H1 (cell line): ENCODE measurements around the gene RECK. TPM values are rescaled to one million over a fixed set of nuclear protein-coding genes. Genes with fewer than 3 reads are reported as not detected.
A peak's percentile ranks its signal among the peaks of the same experiment; 100 is the strongest.

ENCODE experiments used
- BACH1 ChIP-seq: IDR thresholded peaks from 2 replicates; pipeline ENCODE4 v1.6.1; 2012; ENCODE audit warnings: low read length, improper control_type of control experiment
- CBX8 ChIP-seq: fragments of 300-800, 300-1000 bp; sonication (generic); IDR thresholded peaks from 2 replicates; pipeline ENCODE4 v1.7.1; 2016; ENCODE audit warnings: low read depth, low read length, borderline replicate concordance
- CTBP2 ChIP-seq: IDR thresholded peaks from 2 replicates; pipeline ENCODE4 v1.7.0; 2011; ENCODE audit warnings: borderline replicate concordance, mild to moderate bottlenecking, moderate library complexity, mixed read lengths, low read length; ENCODE audit not compliant: insufficient read depth, insufficient read length
- EP300 ChIP-seq, 2 experiments: IDR thresholded peaks; 1 replicate in 1 of 2; 2 replicates in 1 of 2; pipeline ENCODE4 v1.6.1; 2011 to 2012; ENCODE audit warnings: low read depth in 2 of 2, low read length in 2 of 2, mild to moderate bottlenecking in 2 of 2, borderline replicate concordance in 1 of 2, inconsistent platforms in 1 of 2, moderate library complexity in 1 of 2
- NRF1 ChIP-seq: IDR thresholded peaks from 2 replicates; pipeline ENCODE4 v1.6.1; 2011; ENCODE audit warnings: mild to moderate bottlenecking, low read depth, low read length, improper control_type of control experiment
- SIN3A ChIP-seq, 2 experiments: IDR thresholded peaks in 1 of 2; conservative IDR thresholded peaks in 1 of 2; 2 replicates each; pipeline ENCODE4 v1.6.1; 2011 to 2012; ENCODE audit warnings: low read length in 2 of 2, improper control_type of control experiment in 1 of 2, low read depth in 1 of 2, mild to moderate bottlenecking in 1 of 2
- polyA plus RNA-seq, 7 experiments: library from polyadenylated mRNA; depleted of rRNA in 3 of 7; stranded (reverse) in 5 of 7; unstranded in 2 of 7; fragments of >200 nt in 5 of 7; fragments of 200-250 nt in 2 of 7; gene quantifications; 1 replicate in 5 of 7; 2 replicates in 1 of 7; 4 replicates in 1 of 7; pipeline versions ENCODE4 v1.2.1 to v1.2.3, GENCODE V29; 2011 to 2013; ENCODE audit warnings: missing spikeins in 2 of 7, mixed read lengths in 2 of 7
- total RNA-seq: library from RNA; stranded (reverse); fragmentation: NEBNext Ultra II Directional; extraction: Animal tissue kit (Norgen Biotek cat#: 25700); gene quantifications from 2 replicates; pipeline ENCODE4 v1.2.1, GENCODE V29; 2021

RECK gene
- total and polyA plus RNA-seq, 2 of the 8 experiments (the other 6 are each of a cell fraction or from before 2014, with no cell fraction given), result 5.4 to 9.8 TPM

- TF ChIP-seq NRF1 (no peak), CBX8 (no peak), BACH1 (no peak), SIN3A (conservative IDR thresholded peaks at IDR 0.05 in 1 of 2, IDR thresholded peaks at IDR 0.05 in 1 of 2; ENCODE audit: low read depth in 1 of 2, low read length in 2 of 2) (peak; percentile 32 to 70; a peak in 2 of 4 replicates), EP300 (IDR thresholded peaks at IDR 0.05; ENCODE audit: borderline replicate concordance in 1 of 2, low read depth in 2 of 2, low read length in 2 of 2) (peak in 1 of 2 experiments; percentile 90; a peak in 1 of 3 replicates), CTBP2 (peak; percentile 88)
- TF ChIP-seq, all 59 proteins: peak for 19
These were observed 126.5 kb downstream of the RECK start (continued) for GRCh38 chr9:36163049-36163785.
